IPS DF 19.7 (cell line): ENCODE data around the gene SMIM33.
"Not testable (repeated sequence)": the region's sequence is repeated elsewhere in the genome, so short reads cannot be mapped to it uniquely, and the experiment has no call there.

Experiments
- DNase-seq: peaks from one replicate; pipeline ENCODE4 v3.0.0-alpha.2; 2013; ENCODE audit warnings: low read depth, low spot score

Gene SMIM33

DNA sequence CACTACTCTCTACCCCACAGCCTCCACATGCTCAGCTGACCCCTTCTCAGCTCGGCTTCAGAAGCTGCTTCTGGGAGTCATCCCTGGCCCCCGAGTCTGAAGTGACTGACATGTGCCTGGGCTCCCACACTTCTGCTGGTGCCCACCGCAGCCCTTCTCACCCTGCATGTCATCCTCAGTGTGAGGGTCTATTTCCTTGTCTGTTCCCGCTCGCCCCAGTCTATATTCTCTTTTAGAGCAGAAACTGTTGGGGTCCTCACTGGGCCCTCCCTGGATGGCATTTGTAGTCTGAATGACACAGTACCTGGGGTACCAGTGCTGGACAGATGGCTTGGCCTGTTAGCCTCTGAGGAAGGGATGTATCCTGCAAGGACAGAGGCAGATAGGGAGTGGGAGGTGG, 13.6 kb upstream of the SMIM33 start:
- no peak for DNase-seq

DNA sequence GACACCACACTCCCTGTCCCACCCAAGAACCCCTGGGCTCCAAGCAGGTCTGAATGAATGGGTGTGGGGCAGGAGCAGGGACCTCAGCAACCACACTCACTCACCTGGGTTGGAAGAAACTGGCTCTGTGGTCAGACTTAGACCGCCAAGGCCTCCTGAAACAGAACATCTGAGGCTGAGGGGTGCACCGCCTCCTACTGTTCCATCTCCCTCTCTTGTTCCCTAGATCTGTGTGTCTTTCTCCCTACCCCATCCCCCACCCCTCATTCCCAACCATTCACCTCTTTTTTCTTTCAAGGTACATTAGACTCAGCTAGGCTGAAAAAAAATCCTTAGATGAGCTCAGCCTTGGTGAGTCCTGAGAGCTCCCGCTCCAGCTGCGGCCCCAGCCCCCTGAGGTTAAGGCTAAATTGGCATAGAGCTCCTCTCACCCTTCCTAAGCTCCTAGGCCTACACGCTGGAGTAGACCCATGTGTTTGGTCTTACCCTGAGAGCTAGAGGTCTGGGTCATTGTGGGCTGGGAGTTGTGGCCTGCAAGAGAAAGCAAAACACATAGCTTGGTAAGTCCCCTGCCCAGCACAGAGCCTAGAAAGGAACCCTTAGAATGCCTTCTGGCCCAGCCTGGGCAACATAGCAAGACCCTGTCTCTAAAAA, 13.0 kb upstream of the SMIM33 start:
- no peak for DNase-seq

DNA sequence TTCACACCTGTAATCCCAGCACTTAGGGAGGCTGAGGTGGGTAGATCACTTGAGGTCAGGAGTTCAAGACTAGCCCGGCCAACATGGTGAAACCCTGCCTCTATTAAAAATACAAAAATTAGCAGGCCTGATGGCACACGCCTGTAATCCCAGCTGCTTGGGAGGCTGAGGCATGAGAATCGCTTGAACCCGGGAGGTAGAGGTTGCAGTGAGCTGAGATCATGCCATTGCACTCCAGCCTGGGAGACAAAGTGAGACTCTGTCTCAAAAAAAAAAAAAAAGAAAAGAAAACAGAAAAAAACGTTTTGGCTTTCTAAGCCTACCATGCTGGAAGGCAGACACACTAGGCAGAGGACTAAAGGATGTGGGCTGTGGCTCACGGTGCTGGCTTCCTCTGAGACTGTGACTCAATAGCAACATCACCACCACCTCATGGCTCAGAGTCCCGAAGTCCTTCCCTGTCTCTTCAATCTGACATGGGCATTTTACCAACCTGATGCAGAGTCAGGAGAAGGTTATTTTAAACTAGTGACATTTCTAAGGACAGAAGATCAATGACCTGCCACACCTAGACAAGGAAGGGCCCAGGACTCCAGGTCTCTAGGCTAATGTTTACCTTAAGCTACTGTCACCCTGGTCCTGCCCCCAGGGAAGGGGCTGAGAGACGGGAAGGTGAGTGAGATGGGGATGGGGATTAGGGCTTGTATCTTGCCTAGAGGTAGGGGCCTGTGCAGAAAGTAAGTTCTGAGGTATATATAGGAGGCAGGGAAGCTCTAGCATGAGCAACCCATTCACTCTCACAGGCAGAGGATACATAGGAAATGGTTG, 12.0 kb upstream of the SMIM33 start:
- DNase-seq: no peak

DNA sequence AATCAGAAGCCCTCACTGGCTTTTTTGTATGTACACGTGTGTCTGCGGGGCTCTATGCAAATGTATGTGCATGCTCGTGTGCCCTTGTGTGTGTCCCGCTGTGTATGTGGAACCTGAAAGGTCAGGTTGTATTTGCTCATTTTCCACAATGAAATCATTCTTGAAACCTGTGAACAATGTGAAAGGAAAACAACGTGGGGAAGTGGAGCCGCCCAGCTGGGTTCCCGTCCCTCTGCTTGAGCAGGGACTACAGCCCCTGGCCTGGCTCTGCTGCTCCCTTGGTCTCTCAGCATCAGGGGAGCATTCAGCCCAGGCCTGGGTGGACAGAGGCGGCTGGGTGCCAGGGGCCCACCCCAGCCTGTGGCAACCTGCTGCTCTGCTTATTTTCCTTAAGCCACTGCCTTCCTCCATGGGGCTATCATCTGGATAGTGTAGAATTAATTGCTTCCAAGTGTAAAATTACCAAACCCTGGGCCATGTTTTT, 11.3 kb upstream of the SMIM33 start:
- no peak for DNase-seq

GRCh38 chr5:139460455-139460854, 10.3 kb upstream of the SMIM33 start:
- no peak for DNase-seq

DNA sequence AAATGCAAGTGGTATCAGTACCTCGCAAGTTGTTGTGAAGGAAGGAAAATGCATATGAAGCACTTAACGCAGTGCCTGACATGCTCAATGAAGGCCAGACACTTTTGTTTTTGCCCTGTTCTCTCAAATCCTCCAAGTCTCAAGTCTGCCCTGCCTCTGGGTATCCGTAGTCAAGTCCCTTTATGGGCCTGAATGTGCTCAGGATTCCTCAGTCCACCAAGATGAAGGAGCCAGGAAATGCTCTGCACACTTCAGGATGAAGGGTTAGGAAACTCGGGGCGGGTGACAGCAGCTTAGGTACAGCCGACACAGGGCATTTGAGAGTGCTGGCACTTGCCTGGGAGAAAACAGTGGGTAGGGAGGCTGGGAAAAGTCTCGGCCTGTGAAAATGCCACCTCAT, 9.6 kb upstream of the SMIM33 start:
- DNase-seq: no peak

GRCh38 chr5:139461698-139462097, 9.1 kb upstream of the SMIM33 start:
- DNase-seq: no peak

GRCh38 chr5:139462586-139463276, 8.1 kb upstream of the SMIM33 start, which contains the start of gene ECSCR:
ECSCR (minus strand) TSS chr5:139462743; CDS start chr5:139462670, 73 bp downstream.
- no peak for DNase-seq

- no peak for DNase-seq
These were observed 2.3 kb upstream of the SMIM33 start for GRCh38 chr5:139468421-139468931.

- DNase-seq: no peak
These were observed 1.7 kb downstream of the SMIM33 start for GRCh38 chr5:139472386-139473030.

GRCh38 chr5:139473105-139473504, 2.3 kb downstream of the SMIM33 start:
- no peak for DNase-seq

- DNase-seq: no peak
These were observed 2.8 kb downstream of the SMIM33 start for GRCh38 chr5:139473565-139473964.

- no peak for DNase-seq
These were observed 4.3 kb downstream of the SMIM33 start for GRCh38 chr5:139474890-139475791.

- no peak for DNase-seq
These were observed 5.2 kb downstream of the SMIM33 start for GRCh38 chr5:139475865-139476617.

DNA sequence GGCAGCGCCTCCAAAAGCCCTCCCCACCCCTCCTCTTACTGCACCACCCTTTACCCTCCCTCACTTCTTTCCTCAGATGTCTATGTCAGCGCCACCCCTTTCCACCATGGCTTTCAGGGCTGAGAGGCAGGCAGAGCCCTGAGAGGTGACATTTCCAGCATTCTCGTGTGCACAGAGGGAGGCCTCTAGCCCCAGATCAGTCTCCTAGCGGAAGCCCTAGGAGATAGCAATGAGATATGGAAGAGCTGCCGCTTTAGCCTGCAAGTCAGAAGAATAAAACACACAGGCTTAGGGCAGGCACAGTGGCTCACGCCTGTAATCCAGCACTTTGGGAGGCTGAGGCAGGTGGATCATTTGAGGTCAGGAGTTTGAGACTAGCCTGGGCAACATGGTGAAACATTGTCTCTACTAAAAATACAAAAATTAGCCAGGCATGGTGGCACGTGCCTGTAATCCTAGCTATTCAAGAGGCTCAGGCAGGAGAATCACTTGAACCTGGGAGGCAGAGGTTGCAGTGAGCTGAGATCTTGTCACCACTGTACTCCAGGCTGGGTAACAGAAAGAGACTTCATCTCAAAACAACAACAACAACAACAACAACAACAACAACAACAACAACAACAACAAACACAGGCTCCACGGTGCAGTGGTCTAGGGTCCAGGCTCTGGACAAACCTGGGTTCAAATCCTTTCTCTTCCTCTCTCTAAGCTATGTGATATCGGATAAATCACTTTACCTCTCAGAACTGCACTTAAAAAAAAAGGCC, 8.0 kb downstream of the SMIM33 start:
- not testable (repeated sequence) for DNase-seq

DNA sequence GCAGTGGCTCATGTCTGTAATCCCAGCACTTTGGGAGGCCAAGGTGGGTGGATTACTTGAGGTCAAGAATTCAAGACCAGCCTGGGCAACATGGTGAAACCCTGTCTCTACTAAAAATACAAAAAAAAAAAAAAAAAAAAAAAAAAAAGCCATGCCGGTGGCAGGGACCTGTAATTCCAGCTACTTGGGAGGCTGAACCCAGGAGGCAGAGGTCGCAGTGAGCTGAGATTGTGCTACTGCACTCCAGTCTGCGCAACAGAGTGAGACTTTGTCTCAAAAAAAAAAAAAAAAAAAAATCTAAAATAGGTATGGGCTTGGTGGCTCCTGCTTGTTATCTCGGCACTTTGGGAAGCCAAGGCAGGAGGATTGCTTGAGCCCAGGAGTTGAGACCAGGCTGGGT, 8.9 kb downstream of the SMIM33 start:
- DNase-seq: not testable (repeated sequence)

- DNase-seq: no peak
These were observed 10.3 kb downstream of the SMIM33 start for GRCh38 chr5:139481122-139481533.

DNA sequence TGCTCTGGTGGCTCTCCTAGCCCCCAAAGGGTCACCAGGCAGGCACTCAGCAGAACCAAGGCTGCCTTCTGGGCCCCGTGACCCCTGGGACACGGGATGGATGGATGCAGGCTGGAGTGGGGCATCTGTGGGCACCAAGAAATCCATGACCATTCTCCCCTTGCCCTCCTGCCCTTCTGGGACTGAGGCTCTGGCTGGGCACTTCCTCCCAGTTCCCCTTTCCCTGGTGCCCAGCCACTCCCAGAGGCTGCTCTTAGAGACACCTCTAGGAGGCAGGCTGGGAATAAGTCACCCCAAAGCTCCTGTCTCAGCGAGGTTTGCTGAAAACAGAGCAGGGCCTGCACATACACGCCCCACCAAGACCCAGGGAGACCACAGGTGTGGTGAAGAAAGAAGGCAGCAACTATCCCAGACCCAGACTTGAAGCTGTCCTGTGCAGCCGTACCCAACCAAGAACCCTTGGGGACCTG, 10.8 kb downstream of the SMIM33 start:
- no peak for DNase-seq
